Stimulated activated CD4-positive, alpha-beta T cell treated with anti-CD3 and anti-CD28 coated beads, TNF-alpha, amount 100 ng/mL, for 4 hours (primary cell): Measurements from ENCODE around the gene RIPOR3.
"Not testable (repeated sequence)": the region's sequence is repeated elsewhere in the genome, so short reads cannot be mapped to it uniquely, and the experiment has no call there.

Source experiments
- DNase-seq, 3 experiments: peaks; one replicate each; pipeline ENCODE4 v3.0.0-alpha.2; 2020; ENCODE audit warnings: low read depth in 3 of 3

Gene RIPOR3

GRCh38 chr20:50724851-50725723 lies 33.7 kb upstream of the RIPOR3 start:
- DNase-seq, result peak; percentile 57 to 71 (median 60)

- DNase-seq, result no peak
Measured at GRCh38 chr20:50724112-50724725, 32.9 kb upstream of the RIPOR3 start.

GRCh38 chr20:50723672-50724071 lies 32.3 kb upstream of the RIPOR3 start:
- no peak for DNase-seq

- no peak for DNase-seq
Measured at GRCh38 chr20:50722424-50723155, 31.2 kb upstream of the RIPOR3 start.

- no peak for DNase-seq
Measured at GRCh38 chr20:50721881-50722281, 30.5 kb upstream of the RIPOR3 start.

GRCh38 chr20:50720582-50720981 lies 29.2 kb upstream of the RIPOR3 start:
- DNase-seq, result no peak

- DNase-seq, result no peak
Measured at GRCh38 chr20:50720026-50720425, 28.7 kb upstream of the RIPOR3 start.

GRCh38 chr20:50719328-50719727 lies 28.0 kb upstream of the RIPOR3 start:
- no peak for DNase-seq

GRCh38 chr20:50717974-50718761 lies 26.8 kb upstream of the RIPOR3 start:
- DNase-seq, result no peak

GRCh38 chr20:50717312-50717711 lies 26.0 kb upstream of the RIPOR3 start:
- no peak for DNase-seq

- no peak for DNase-seq
Measured at GRCh38 chr20:50716518-50716917, 25.2 kb upstream of the RIPOR3 start.

- DNase-seq, result no peak
Measured at GRCh38 chr20:50715694-50716093, 24.4 kb upstream of the RIPOR3 start.

GRCh38 chr20:50714426-50714825 lies 23.1 kb upstream of the RIPOR3 start:
- DNase-seq, result not testable (repeated sequence)

- no peak for DNase-seq
Measured at GRCh38 chr20:50713657-50714101, 22.3 kb upstream of the RIPOR3 start.

- no peak for DNase-seq
Measured at GRCh38 chr20:50712771-50713656, 21.7 kb upstream of the RIPOR3 start.

- DNase-seq, result no peak
Measured at GRCh38 chr20:50711113-50711825, 19.9 kb upstream of the RIPOR3 start.

- no peak for DNase-seq
Measured at GRCh38 chr20:50710492-50711063, 19.2 kb upstream of the RIPOR3 start.

- no peak for DNase-seq
Measured at GRCh38 chr20:50709636-50709973, 18.3 kb upstream of the RIPOR3 start.

GRCh38 chr20:50708845-50709635 lies 17.7 kb upstream of the RIPOR3 start:
- DNase-seq, result no peak
